ENCODE results near the gene SOCS2. TPM values are rescaled to one million over a fixed set of nuclear protein-coding genes. Genes with fewer than 3 reads are reported as not detected.

SOCS2 gene
- total and polyA plus RNA-seq, 2 of the 13 experiments (the other 11 are each of a cell fraction or from before 2014, with no cell fraction given) = 0.62 to 1.5 TPM

GRCh38 chr12:93563807-93564538, 8.5 kb upstream of the SOCS2 start (continued):
- TF ChIP-seq HNRNPL (IDR thresholded peaks at IDR 0.05; ENCODE audit: low read depth, low read length) (peak; percentile 70; the same call in 1 of the 2 replicates), MLX (CRISPR knock-in tag; IDR thresholded peaks at IDR 0.05) (peak; percentile 76), ZNF512B (CRISPR knock-in tag; IDR thresholded peaks at IDR 0.05; ENCODE audit: borderline replicate concordance) (no peak), THYN1 (CRISPR knock-in tag; IDR thresholded peaks at IDR 0.05; ENCODE audit: borderline replicate concordance, low read depth) (no peak), ZNF441 (CRISPR knock-in tag; IDR thresholded peaks at IDR 0.05; ENCODE audit: borderline replicate concordance) (peak; percentile 45; the same call in 1 of the 2 replicates), MIXL1 (CRISPR knock-in tag; IDR thresholded peaks at IDR 0.05) (peak; percentile 70), ZFY (CRISPR knock-in tag; IDR thresholded peaks at IDR 0.05) (no peak), ARID3A (IDR thresholded peaks at IDR 0.05; ENCODE audit: low read depth, low read length) (peak; percentile 45; the same call in 1 of the 2 replicates), NR2F1 (CRISPR knock-in tag; IDR thresholded peaks at IDR 0.05) (peak; percentile 99 to 100), ZMYM4 (CRISPR knock-in tag; IDR thresholded peaks at IDR 0.05) (peak; percentile 85), ELF3 (CRISPR knock-in tag; IDR thresholded peaks at IDR 0.05) (peak; percentile 78), GATAD2A (CRISPR knock-in tag; IDR thresholded peaks at IDR 0.05) (peak; percentile 99), ELF1 (CRISPR knock-in tag; IDR thresholded peaks at IDR 0.05) (peak; percentile 43; the same call in 1 of the 2 replicates), ZNF589 (CRISPR knock-in tag; conservative IDR thresholded peaks at IDR 0.05) (peak; percentile 49; the same call in 1 of the 2 replicates), HNRNPUL1 (IDR thresholded peaks at IDR 0.05; ENCODE audit: low read depth, low read length) (no peak), GABPB1 (CRISPR knock-in tag; IDR thresholded peaks at IDR 0.05) (peak; percentile 47; the same call in 1 of the 2 replicates), IKZF1 (IDR thresholded peaks at IDR 0.05) (no peak), PHF21A (CRISPR knock-in tag; IDR thresholded peaks at IDR 0.05) (peak; percentile 89), HNF4A (CRISPR knock-in tag; IDR thresholded peaks at IDR 0.05) (peak; percentile 94), SSRP1 (CRISPR knock-in tag; IDR thresholded peaks at IDR 0.05) (no peak), ZNF335 (CRISPR knock-in tag; IDR thresholded peaks at IDR 0.05) (0 out of 2 replicates have a peak, but pooled peaks have one; percentile 42), ZFP36L1 (CRISPR knock-in tag; IDR thresholded peaks at IDR 0.05) (no peak; the same call in 1 of the 2 replicates), NFATC3 (CRISPR knock-in tag; IDR thresholded peaks at IDR 0.05) (peak; percentile 97)
- TF ChIP-seq, protein P1, sequence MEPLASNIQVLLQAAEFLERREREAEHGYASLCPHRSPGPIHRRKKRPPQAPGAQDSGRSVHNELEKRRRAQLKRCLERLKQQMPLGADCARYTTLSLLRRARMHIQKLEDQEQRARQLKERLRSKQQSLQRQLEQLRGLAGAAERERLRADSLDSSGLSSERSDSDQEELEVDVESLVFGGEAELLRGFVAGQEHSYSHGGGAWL (CRISPR knock-in tag; IDR thresholded peaks at IDR 0.05) = no peak
- TF ChIP-seq, protein P2, sequence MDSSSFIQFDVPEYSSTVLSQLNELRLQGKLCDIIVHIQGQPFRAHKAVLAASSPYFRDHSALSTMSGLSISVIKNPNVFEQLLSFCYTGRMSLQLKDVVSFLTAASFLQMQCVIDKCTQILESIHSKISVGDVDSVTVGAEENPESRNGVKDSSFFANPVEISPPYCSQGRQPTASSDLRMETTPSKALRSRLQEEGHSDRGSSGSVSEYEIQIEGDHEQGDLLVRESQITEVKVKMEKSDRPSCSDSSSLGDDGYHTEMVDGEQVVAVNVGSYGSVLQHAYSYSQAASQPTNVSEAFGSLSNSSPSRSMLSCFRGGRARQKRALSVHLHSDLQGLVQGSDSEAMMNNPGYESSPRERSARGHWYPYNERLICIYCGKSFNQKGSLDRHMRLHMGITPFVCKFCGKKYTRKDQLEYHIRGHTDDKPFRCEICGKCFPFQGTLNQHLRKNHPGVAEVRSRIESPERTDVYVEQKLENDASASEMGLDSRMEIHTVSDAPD (CRISPR knock-in tag; IDR thresholded peaks at IDR 0.05) = peak; percentile 99
